Tibial nerve (tissue), 3 donors: ENCODE measurements around the gene MTA3.

ENCODE experiments used
- CTCF ChIP-seq, 5 experiments: fragments of 200-600 bp in 3 of 5; fragments of 450-650 bp in 2 of 5; sonication (generic) in 3 of 5; IDR thresholded peaks; one replicate each; pipeline ENCODE4 v1.5.1; 2016 to 2019; ENCODE audit warnings: antibody characterized with exemption in 5 of 5, mild to moderate bottlenecking in 3 of 5, moderate library complexity in 2 of 5
- POLR2A ChIP-seq, 2 donors: fragments of 450-650 bp; IDR thresholded peaks; one replicate each; pipeline ENCODE4 v1.6.1; 2017; ENCODE audit warnings: antibody characterized with exemption in 2 of 2, mild to moderate bottlenecking in 2 of 2, moderate library complexity in 2 of 2

GRCh38 chr2:42622943-42623676 is 54.7 kb downstream of the MTA3 start:
- TF ChIP-seq CTCF (IDR thresholded peaks at IDR 0.05) (no peak), POLR2A (IDR thresholded peaks at IDR 0.05) (no peak)
